Skeletal muscle satellite cell (primary cell): ENCODE results near the gene BRSK2.

Source experiments
- H3K27me3 ChIP-seq: 2 replicates; pipeline ENCODE4 v1.7.0; 2013; ENCODE audit warnings: low read length; ENCODE audit not compliant: control insufficient read depth, insufficient read depth
- H3K36me3 ChIP-seq: 2 replicates; pipeline ENCODE4 v1.7.0; 2013; ENCODE audit warnings: mild to moderate bottlenecking, control low read depth, low read length; ENCODE audit not compliant: insufficient read depth
- H3K4me1 ChIP-seq: 2 replicates; pipeline ENCODE4 v1.7.0; 2013; ENCODE audit warnings: low read length; ENCODE audit not compliant: control insufficient read depth, insufficient read depth
- H3K4me2 ChIP-seq: 2 replicates; pipeline ENCODE4 v1.7.0; 2013; ENCODE audit warnings: mild to moderate bottlenecking, low read length
- H3K4me3 ChIP-seq: 2 replicates; pipeline ENCODE4 v1.7.0; 2013; ENCODE audit warnings: low read length
- H3K9ac ChIP-seq: 2 replicates; pipeline ENCODE4 v1.7.0; 2013; ENCODE audit warnings: mild to moderate bottlenecking, low read depth, low read length, moderate library complexity
- H3K9me3 ChIP-seq: replicated peaks from 2 replicates; pipeline ENCODE4 v1.7.0; 2013; ENCODE audit warnings: mild to moderate bottlenecking, control low read depth, low read length

Gene BRSK2

GRCh38 chr11:1348146-1348795 lies 41.5 kb upstream of the BRSK2 start:
- peaks cover 41% of the 10 kb centered on the region for H3K27me3 ChIP-seq
- no peak overlapping the region for H3K9ac ChIP-seq
- no peaks in the 10 kb centered on the region for H3K4me1 ChIP-seq
- no peaks in the 10 kb centered on the region for H3K36me3 ChIP-seq
- no peak overlapping the region for H3K4me2 ChIP-seq
- H3K4me3 ChIP-seq = no peak overlapping the region
- no peaks in the 10 kb centered on the region for H3K9me3 ChIP-seq

- H3K27me3 ChIP-seq = peaks cover 37% of the 10 kb centered on the region
- H3K36me3 ChIP-seq = no peaks in the 10 kb centered on the region
- no peak overlapping the region for H3K9ac ChIP-seq
- H3K4me2 ChIP-seq = no peak overlapping the region
- no peaks in the 10 kb centered on the region for H3K4me1 ChIP-seq
- no peaks in the 10 kb centered on the region for H3K9me3 ChIP-seq
- H3K4me3 ChIP-seq = no peak overlapping the region
Observed at GRCh38 chr11:1348796-1349326, 40.9 kb upstream of the BRSK2 start.

GRCh38 chr11:1349327-1350041 lies 40.2 kb upstream of the BRSK2 start:
- Histone ChIP-seq H3K4me1 (no peaks in the 10 kb centered on the region), H3K4me2 (no peak overlapping the region), H3K36me3 (no peaks in the 10 kb centered on the region), H3K9me3 (no peaks in the 10 kb centered on the region), H3K27me3 (peaks cover 33% of the 10 kb centered on the region), H3K9ac (no peak overlapping the region), H3K4me3 (no peak overlapping the region)

- Histone ChIP-seq H3K4me3 (no peak overlapping the region), H3K9me3 (no peaks in the 10 kb centered on the region), H3K4me2 (no peak overlapping the region), H3K27me3 (peaks cover 32% of the 10 kb centered on the region), H3K4me1 (no peaks in the 10 kb centered on the region), H3K36me3 (no peaks in the 10 kb centered on the region), H3K9ac (no peak overlapping the region)
Observed at GRCh38 chr11:1350086-1350725, 39.5 kb upstream of the BRSK2 start.

GRCh38 chr11:1351278-1351937 lies 38.3 kb upstream of the BRSK2 start:
- peaks cover 38% of the 10 kb centered on the region for H3K27me3 ChIP-seq
- H3K36me3 ChIP-seq = no peaks in the 10 kb centered on the region
- H3K9me3 ChIP-seq = no peaks in the 10 kb centered on the region

GRCh38 chr11:1352696-1353382 lies 36.9 kb upstream of the BRSK2 start:
- Histone ChIP-seq H3K4me1 (no peaks in the 10 kb centered on the region), H3K36me3 (no peaks in the 10 kb centered on the region), H3K9ac (no peak overlapping the region), H3K9me3 (no peaks in the 10 kb centered on the region), H3K4me3 (no peak overlapping the region), H3K27me3 (peaks cover 39% of the 10 kb centered on the region), H3K4me2 (no peak overlapping the region)

More at GRCh38 chr11:1351278-1351937, 38.3 kb upstream of the BRSK2 start:
- no peak overlapping the region for H3K4me3 ChIP-seq
- H3K4me2 ChIP-seq = no peak overlapping the region
- H3K9ac ChIP-seq = no peak overlapping the region
- H3K4me1 ChIP-seq = no peaks in the 10 kb centered on the region

GRCh38 chr11:1353383-1354124 lies 36.2 kb upstream of the BRSK2 start:
- H3K4me3 ChIP-seq = no peak overlapping the region
- H3K4me1 ChIP-seq = no peaks in the 10 kb centered on the region
- H3K36me3 ChIP-seq = no peaks in the 10 kb centered on the region
- H3K9ac ChIP-seq = no peak overlapping the region
- H3K4me2 ChIP-seq = no peak overlapping the region
- H3K27me3 ChIP-seq = peaks cover 32% of the 10 kb centered on the region
- no peaks in the 10 kb centered on the region for H3K9me3 ChIP-seq

GRCh38 chr11:1354125-1354938 lies 35.4 kb upstream of the BRSK2 start:
- Histone ChIP-seq H3K36me3 (no peaks in the 10 kb centered on the region), H3K4me1 (no peaks in the 10 kb centered on the region), H3K4me3 (no peak overlapping the region), H3K9me3 (no peaks in the 10 kb centered on the region), H3K27me3 (peaks cover 25% of the 10 kb centered on the region), H3K9ac (no peak overlapping the region), H3K4me2 (no peak overlapping the region)

- Histone ChIP-seq H3K4me3 (no peak overlapping the region), H3K36me3 (no peaks in the 10 kb centered on the region), H3K9ac (no peak overlapping the region), H3K27me3 (peaks cover 9% of the 10 kb centered on the region), H3K4me1 (no peaks in the 10 kb centered on the region), H3K9me3 (no peaks in the 10 kb centered on the region), H3K4me2 (no peak overlapping the region)
Observed at GRCh38 chr11:1356007-1356435, 33.7 kb upstream of the BRSK2 start.

GRCh38 chr11:1356478-1356960 lies 33.2 kb upstream of the BRSK2 start:
- H3K36me3 ChIP-seq = no peaks in the 10 kb centered on the region
- no peaks in the 10 kb centered on the region for H3K4me1 ChIP-seq
- no peak overlapping the region for H3K4me3 ChIP-seq
- H3K4me2 ChIP-seq = no peak overlapping the region
- H3K9me3 ChIP-seq = no peaks in the 10 kb centered on the region
- H3K9ac ChIP-seq = no peak overlapping the region
- H3K27me3 ChIP-seq = peaks cover 9% of the 10 kb centered on the region
